Stimulated activated CD8-positive, alpha-beta memory T cell treated with anti-CD3 and anti-CD28 coated beads, Interleukin-7, amount 100 ng/mL, for 24 hours (primary cell): Measurements from ENCODE around the gene IFITM10.
A peak's percentile ranks its signal among the peaks of the same experiment; 100 is the strongest.

Experiments
- DNase-seq: peaks from one replicate; pipeline ENCODE4 v3.0.0-alpha.2; 2020; ENCODE audit warnings: low read depth

The IFITM10 gene

GRCh38 chr11:1717745-1718144, 32.6 kb downstream of the IFITM10 start:
- DNase-seq, result no peak

- DNase-seq, result no peak
These were observed 35.2 kb downstream of the IFITM10 start for GRCh38 chr11:1714908-1715885.

GRCh38 chr11:1708716-1709115, 41.7 kb downstream of the IFITM10 start:
- no peak for DNase-seq

DNA sequence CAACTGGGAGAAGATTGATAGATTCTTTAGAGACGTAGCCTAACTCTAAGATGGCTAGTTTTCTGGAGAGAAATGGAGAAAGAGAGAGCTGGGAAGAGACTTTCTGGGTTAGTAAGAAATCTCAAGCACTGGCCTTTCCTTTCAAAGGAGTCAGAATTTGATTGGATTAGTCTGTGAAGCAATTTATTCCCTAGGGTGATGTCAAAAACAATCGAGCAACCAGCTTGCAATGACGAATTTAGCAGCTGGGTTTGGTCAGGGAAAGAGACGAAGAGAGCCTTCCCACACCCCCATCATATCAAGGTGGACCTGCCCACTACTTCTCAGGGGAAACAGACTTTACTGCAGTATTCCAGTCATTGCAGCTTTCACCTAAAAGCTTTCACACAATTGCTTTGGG, 42.6 kb downstream of the IFITM10 start:
- no peak for DNase-seq

DNA sequence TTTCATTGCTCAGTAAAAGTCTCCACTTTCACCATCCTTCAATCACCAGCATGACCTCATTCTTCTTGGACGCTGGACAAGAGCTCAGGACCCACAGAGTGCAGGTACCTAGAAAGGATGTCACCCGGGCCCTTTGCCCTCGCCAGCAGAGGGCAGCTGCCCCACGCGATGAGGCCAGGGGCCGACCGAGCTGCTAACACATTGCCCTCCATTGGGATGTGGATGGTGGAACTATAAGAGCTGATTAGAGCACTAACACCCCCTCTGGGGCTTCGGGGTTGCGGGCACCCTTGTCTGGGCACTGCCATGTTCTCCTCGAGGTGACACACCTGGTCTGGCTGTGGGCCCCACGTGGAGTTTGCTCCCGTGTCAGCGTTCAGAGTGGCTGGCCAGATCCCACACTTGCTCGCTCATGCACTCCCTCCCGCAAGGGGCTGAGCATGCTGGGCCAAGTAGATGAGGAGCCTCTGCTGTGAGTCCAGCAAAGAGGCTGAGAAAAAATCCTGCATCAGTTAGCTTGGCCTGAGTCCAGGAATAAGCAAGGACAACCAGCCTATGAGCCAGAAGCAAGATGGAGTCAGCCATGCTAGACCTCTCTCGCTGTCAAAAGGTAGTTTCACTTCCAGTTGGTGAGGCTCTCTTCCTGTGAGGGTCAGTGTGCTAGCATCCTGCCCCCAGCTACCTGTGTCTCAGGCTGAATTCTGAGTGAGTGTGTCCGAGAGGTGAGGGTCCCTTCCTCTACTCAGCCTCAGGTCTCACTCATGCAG, 43.6 kb downstream of the IFITM10 start:
- DNase-seq, result no peak

GRCh38 chr11:1705126-1706052, 45.0 kb downstream of the IFITM10 start:
- DNase-seq, result no peak

- DNase-seq, result no peak
These were observed 47.2 kb downstream of the IFITM10 start for GRCh38 chr11:1703146-1703545.

DNA sequence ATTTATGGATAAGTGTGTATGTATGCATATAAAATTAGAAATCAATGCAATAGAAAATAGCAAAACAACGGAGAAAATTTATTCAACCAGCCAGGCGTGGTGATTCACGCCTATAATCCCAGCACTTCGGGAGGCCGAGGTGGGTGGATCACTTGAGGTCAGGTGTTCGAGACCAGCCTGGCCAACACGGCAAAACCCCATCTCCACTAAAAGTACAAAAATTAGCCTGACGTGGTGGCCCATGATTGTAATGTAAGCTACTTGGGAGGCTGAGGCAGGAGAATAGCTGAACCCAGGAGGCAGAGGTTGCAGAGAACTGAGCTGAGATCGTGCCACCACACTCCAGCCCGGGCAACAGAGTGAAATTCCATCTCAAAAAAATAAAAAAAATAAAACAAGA, 47.9 kb downstream of the IFITM10 start:
- no peak for DNase-seq

- DNase-seq, result no peak
These were observed 49.1 kb downstream of the IFITM10 start for GRCh38 chr11:1701091-1701807.

GRCh38 chr11:1699771-1700170, 50.6 kb downstream of the IFITM10 start:
- no peak for DNase-seq

DNA sequence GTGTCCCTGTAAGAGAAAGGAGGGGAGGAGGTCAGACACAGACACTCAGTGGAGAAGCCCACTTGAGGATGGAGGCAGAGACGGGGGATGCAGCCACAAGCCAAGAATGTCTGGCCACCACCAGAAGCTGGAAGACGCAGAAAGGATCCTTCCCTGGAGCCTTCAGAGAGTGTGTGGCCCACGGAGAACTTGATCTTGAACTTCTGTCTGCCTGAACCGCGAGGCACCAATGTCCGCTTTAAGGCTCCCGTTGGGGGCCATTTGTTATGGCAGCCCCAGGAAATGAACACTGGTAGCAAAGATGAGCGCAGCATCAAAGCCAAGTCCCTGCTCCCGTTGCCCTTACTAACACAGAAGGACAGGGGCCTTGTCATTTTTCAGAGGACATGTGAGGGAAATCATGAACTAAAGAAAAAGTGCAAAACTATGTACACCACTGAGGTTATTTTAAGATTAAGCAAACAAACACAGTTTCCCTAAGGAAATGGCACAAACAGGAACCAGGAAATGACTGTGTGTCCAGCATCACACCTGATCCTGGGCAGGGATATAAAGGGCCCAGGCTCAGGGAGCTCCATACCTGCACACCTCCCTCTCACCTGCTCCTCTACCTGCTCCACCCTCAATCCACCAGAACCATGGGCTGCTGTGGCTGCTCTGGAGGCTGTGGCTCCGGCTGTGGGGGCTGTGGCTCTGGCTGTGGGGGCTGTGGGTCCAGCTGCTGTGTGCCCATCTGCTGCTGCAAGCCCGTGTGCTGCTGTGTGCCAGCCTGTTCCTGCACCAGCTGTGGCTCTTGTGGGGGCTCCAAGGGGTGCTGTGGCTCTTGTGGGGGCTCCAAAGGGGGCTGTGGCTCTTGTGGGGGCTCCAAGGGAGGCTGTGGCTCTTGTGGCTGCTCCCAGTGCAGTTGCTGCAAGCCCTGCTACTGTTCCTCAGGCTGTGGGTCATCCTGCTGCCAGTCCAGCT, 53.5 kb downstream of the IFITM10 start, which contains the start of gene KRTAP5-6:
KRTAP5-6 (plus strand) TSS at position 588 of the 963 bp plus-strand sequence; CDS start at position 639, 51 bp downstream.
- no peak for DNase-seq

DNA sequence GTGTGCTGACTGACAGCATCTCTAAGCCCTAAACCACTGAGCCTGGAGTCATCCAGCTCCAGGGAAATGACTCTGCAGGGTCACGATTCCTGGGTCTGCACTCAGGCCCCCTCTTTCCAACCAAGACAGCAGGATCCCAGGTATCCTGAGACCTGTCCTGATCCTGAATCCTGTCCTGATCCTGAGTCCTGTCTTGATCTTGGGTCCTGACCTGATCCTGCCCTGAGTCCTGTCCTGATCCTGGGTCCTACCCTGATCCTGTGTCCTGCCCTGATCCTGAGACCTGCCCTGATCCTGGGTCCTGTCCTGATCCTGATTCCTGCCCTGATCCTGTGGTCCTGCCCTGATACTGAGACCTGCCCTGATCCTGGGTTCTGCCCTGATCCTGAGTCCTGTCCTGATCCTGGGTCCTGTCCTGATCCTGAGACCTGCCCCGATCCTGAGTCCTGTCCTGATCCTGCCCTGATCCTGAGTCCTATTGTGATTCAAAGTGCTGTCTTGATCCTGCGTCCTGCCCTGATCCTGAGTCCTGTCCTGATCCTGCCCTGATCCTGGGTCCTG, 54.8 kb downstream of the IFITM10 start:
- DNase-seq, result no peak

- no peak for DNase-seq
These were observed 55.4 kb downstream of the IFITM10 start for GRCh38 chr11:1694846-1695547.

GRCh38 chr11:1694064-1694845, 56.1 kb downstream of the IFITM10 start:
- peak; percentile 74 for DNase-seq

- DNase-seq, result peak; percentile 59
These were observed 56.9 kb downstream of the IFITM10 start for GRCh38 chr11:1693327-1694063.

- DNase-seq, result no peak
These were observed 57.6 kb downstream of the IFITM10 start for GRCh38 chr11:1692708-1693326.
